Upper lobe of left lung (tissue), 6 donors: ENCODE results near the gene ACSL3. TPM values are rescaled to one million over a fixed set of nuclear protein-coding genes. Genes with fewer than 3 reads are reported as not detected.

Experiments used
- ATAC-seq, 2 donors: fragments of 200-7000 bp; cut with Tn5 transposase; one replicate each; pipeline ENCODE4 v1.9.1; 2022; ENCODE audit warnings: mild to moderate bottlenecking in 2 of 2, moderate library complexity in 2 of 2; ENCODE audit not compliant: low FRiP score in 2 of 2
- DNase-seq, 2 donors: peaks; one replicate each; pipeline ENCODE4 v3.0.0-alpha.2; 2019 to 2020
- H3K27ac ChIP-seq, 4 donors: fragments of 200-600 bp; sonication (generic); one replicate each; pipeline ENCODE4 v1.5.1; 2016 to 2019
- H3K27me3 ChIP-seq, 4 donors: fragments of 200-600 bp; sonication (generic); one replicate each; pipeline ENCODE4 v1.5.1; 2017 to 2019
- H3K36me3 ChIP-seq, 4 donors: fragments of 200-600 bp; sonication (generic); one replicate each; pipeline ENCODE4 v1.5.1; 2016 to 2019
- H3K4me1 ChIP-seq, 4 donors: fragments of 200-600 bp; sonication (generic); one replicate each; pipeline ENCODE4 v1.5.1; 2018 to 2019
- H3K4me3 ChIP-seq, 4 donors: fragments of 200-600 bp; sonication (generic); one replicate each; pipeline ENCODE4 v1.5.1; 2017 to 2019; ENCODE audit warnings: mild to moderate bottlenecking in 2 of 4, moderate library complexity in 1 of 4
- H3K9me3 ChIP-seq, 4 donors: fragments of 200-600 bp; sonication (generic); one replicate each; pipeline ENCODE4 v1.5.1; 2018 to 2019
- CTCF ChIP-seq, 6 experiments: fragments of 450-650 bp in 4 of 6; fragments of 200-600 bp in 2 of 6; sonication (generic) in 2 of 6; IDR thresholded peaks; one replicate each; pipeline ENCODE4 v1.5.1; 2016 to 2019; ENCODE audit warnings: antibody characterized with exemption in 6 of 6
- EP300 ChIP-seq, 4 donors: sonication (generic); formaldehyde crosslinking; IDR thresholded peaks; one replicate each; pipeline ENCODE4 v1.5.1; 2017; ENCODE audit warnings: antibody characterized with exemption in 4 of 4, control low read depth in 2 of 4
- POLR2A ChIP-seq, 4 donors: fragments of 450-650 bp; IDR thresholded peaks; one replicate each; pipeline ENCODE4 v1.5.1; 2016 to 2017; ENCODE audit warnings: antibody characterized with exemption in 4 of 4, mild to moderate bottlenecking in 2 of 4
- POLR2AphosphoS5 ChIP-seq, 2 donors: sonication (generic); formaldehyde crosslinking; IDR thresholded peaks; one replicate each; pipeline ENCODE4 v1.5.1; 2017; ENCODE audit warnings: antibody characterized with exemption in 2 of 2
- WGBS, 2 donors: methylation state at CpG; one replicate each; pipeline ENCODE4 v1.1.5; 2017 to 2018; 5-methylcytosine and 5-hydroxymethylcytosine counted together
- total RNA-seq, 6 donors: library from RNA; depleted of rRNA in 4 of 6; stranded (reverse); fragments of >200 nt in 4 of 6; gene quantifications; one replicate each; pipeline versions ENCODE4 v1.1.0 to v1.2.1, GENCODE V29; 2016 to 2021
- donor health status: DM: no; HTN: no; CAD: no; lungs with moderate emphysema.
- donor health status: DM: no; HTN: yes; CAD: no; lungs with severe emphysema.

Gene ACSL3
- total RNA-seq, 6 donors from 2014 or later: 35.6 to 86.0 (median 69.9) TPM

- Histone ChIP-seq H3K27ac (no peak overlapping the region), H3K27me3 (no peaks in the 10 kb centered on the region), H3K9me3 (no peaks in the 10 kb centered on the region), H3K4me1 (no peaks in the 10 kb centered on the region), H3K4me3 (no peak overlapping the region), H3K36me3 (peaks cover 13 to 75% (median 39%) of the 10 kb centered on the region in 4 donors)
- 95 to 97% methylated on average over 9 of the region's 9 CpGs for WGBS, 2 donors
- ATAC-seq (no peak), DNase-seq (no peak)
- TF ChIP-seq CTCF (IDR thresholded peaks at IDR 0.05) (no peak), EP300 (IDR thresholded peaks at IDR 0.05) (no peak), POLR2A (IDR thresholded peaks at IDR 0.05) (no peak), POLR2AphosphoS5 (IDR thresholded peaks at IDR 0.05) (no peak)
Measured at GRCh38 chr2:222926915-222927314, 66.1 kb downstream of the ACSL3 start.

GRCh38 chr2:222927600-222927999 is 66.8 kb downstream of the ACSL3 start:
- 84 to 88% methylated on average over 5 of the region's 5 CpGs for WGBS, 2 donors
- H3K36me3 ChIP-seq: peaks cover 15 to 71% (median 38%) of the 10 kb centered on the region in 4 donors
- H3K9me3 ChIP-seq: no peaks in the 10 kb centered on the region
- DNase-seq (no peak), ATAC-seq (no peak)
- H3K4me1 ChIP-seq: no peaks in the 10 kb centered on the region
- no peak overlapping the region for H3K4me3 ChIP-seq
- TF ChIP-seq CTCF (IDR thresholded peaks at IDR 0.05): no peak
- no peak for TF ChIP-seq POLR2AphosphoS5 (IDR thresholded peaks at IDR 0.05)
- TF ChIP-seq EP300 (IDR thresholded peaks at IDR 0.05): no peak
- TF ChIP-seq POLR2A (IDR thresholded peaks at IDR 0.05): no peak
- H3K27me3 ChIP-seq: no peaks in the 10 kb centered on the region
- no peak overlapping the region for H3K27ac ChIP-seq

GRCh38 chr2:222928335-222928734 is 67.5 kb downstream of the ACSL3 start:
- Histone ChIP-seq H3K27ac (no peak overlapping the region), H3K4me1 (no peaks in the 10 kb centered on the region), H3K9me3 (no peaks in the 10 kb centered on the region), H3K36me3 (peaks cover 15 to 69% (median 41%) of the 10 kb centered on the region in 4 donors), H3K4me3 (no peak overlapping the region), H3K27me3 (no peaks in the 10 kb centered on the region)
- ATAC-seq (no peak), DNase-seq (no peak)
- no peak for TF ChIP-seq EP300 (IDR thresholded peaks at IDR 0.05)
- no peak for TF ChIP-seq POLR2AphosphoS5 (IDR thresholded peaks at IDR 0.05)
- TF ChIP-seq POLR2A (IDR thresholded peaks at IDR 0.05): no peak
- TF ChIP-seq CTCF (IDR thresholded peaks at IDR 0.05): no peak
- 95 to 96% methylated on average over 6 of the region's 6 CpGs for WGBS, 2 donors

GRCh38 chr2:222930862-222931261 is 70.0 kb downstream of the ACSL3 start:
- H3K9me3 ChIP-seq: no peaks in the 10 kb centered on the region
- H3K27me3 ChIP-seq: no peaks in the 10 kb centered on the region
- no peak for TF ChIP-seq CTCF (IDR thresholded peaks at IDR 0.05)
- no peak for TF ChIP-seq EP300 (IDR thresholded peaks at IDR 0.05)
- TF ChIP-seq POLR2A (IDR thresholded peaks at IDR 0.05): no peak
- TF ChIP-seq POLR2AphosphoS5 (IDR thresholded peaks at IDR 0.05): no peak
- no peak for ATAC-seq
- H3K27ac ChIP-seq: no peak overlapping the region
- no peaks in the 10 kb centered on the region for H3K4me1 ChIP-seq
- no peak overlapping the region for H3K4me3 ChIP-seq
- H3K36me3 ChIP-seq: peaks cover 14 to 72% (median 48%) of the 10 kb centered on the region in 4 donors
- DNase-seq: no peak
- WGBS, 2 donors: 90 to 94% methylated on average over 2 of the region's 2 CpGs

- ATAC-seq (no peak), DNase-seq (no peak)
- H3K36me3 ChIP-seq: peaks cover 14 to 79% (median 50%) of the 10 kb centered on the region in 4 donors
- H3K4me1 ChIP-seq: no peaks in the 10 kb centered on the region
- TF ChIP-seq POLR2AphosphoS5 (IDR thresholded peaks at IDR 0.05) (no peak), EP300 (IDR thresholded peaks at IDR 0.05) (no peak), POLR2A (IDR thresholded peaks at IDR 0.05) (no peak)
- WGBS, 2 donors: 89 to 91% methylated on average over 4 of the region's 4 CpGs
- no peak overlapping the region for H3K4me3 ChIP-seq
- no peaks in the 10 kb centered on the region for H3K27me3 ChIP-seq
- H3K27ac ChIP-seq: no peak overlapping the region
- no peaks in the 10 kb centered on the region for H3K9me3 ChIP-seq
Measured at GRCh38 chr2:222931659-222932058, 70.8 kb downstream of the ACSL3 start.
